CD14-positive monocyte (primary cell): ENCODE results near the gene AGBL5. TPM values are rescaled to one million over a fixed set of nuclear protein-coding genes. Genes with fewer than 3 reads are reported as not detected.

Experiments used
- DNase-seq, 3 donors: peaks; one replicate each; pipeline ENCODE4 v3.0.0-alpha.2; 2011 to 2022
- H2AFZ ChIP-seq: 2 replicates; pipeline ENCODE4 v1.6.0; 2012; ENCODE audit warnings: mild to moderate bottlenecking, low read depth, low read length, inconsistent platforms; ENCODE audit not compliant: insufficient read depth, poor library complexity, severe bottlenecking
- H3K27ac ChIP-seq, 2 donors: 1 replicate in 1 of 2; 2 replicates in 1 of 2; pipeline ENCODE4 v1.5.1; 2012 to 2013; ENCODE audit warnings: low read length in 2 of 2, control low read depth in 1 of 2, inconsistent platforms in 1 of 2, low read depth in 1 of 2, mild to moderate bottlenecking in 1 of 2
- H3K27me3 ChIP-seq, 2 donors: one replicate each; pipeline versions ENCODE4 v1.6.0 to v1.6.1; 2011 to 2013; ENCODE audit warnings: low read length in 2 of 2; ENCODE audit not compliant: control insufficient read depth in 2 of 2, insufficient read depth in 2 of 2
- H3K36me3 ChIP-seq, 2 donors: replicated peaks in 1 of 2; 1 replicate in 1 of 2; 2 replicates in 1 of 2; pipeline versions ENCODE4 v1.5.1 to v1.6.1; 2012 to 2013; ENCODE audit warnings: low read length in 2 of 2, control low read depth in 1 of 2, inconsistent platforms in 1 of 2, mild to moderate bottlenecking in 1 of 2; ENCODE audit not compliant: insufficient read depth in 2 of 2, control insufficient read depth in 1 of 2
- H3K4me1 ChIP-seq, 2 donors: 1 replicate in 1 of 2; 2 replicates in 1 of 2; pipeline versions ENCODE4 v1.5.1 to v1.6.1; 2012 to 2013; ENCODE audit warnings: low read length in 2 of 2, control low read depth in 1 of 2, inconsistent platforms in 1 of 2, mild to moderate bottlenecking in 1 of 2, moderate library complexity in 1 of 2; ENCODE audit not compliant: insufficient read depth in 2 of 2, control insufficient read depth in 1 of 2
- H3K4me2 ChIP-seq: replicated peaks from 2 replicates; pipeline ENCODE3; 2012; ENCODE audit warnings: low read length, moderate library complexity, mild to moderate bottlenecking; ENCODE audit not compliant: poor library complexity, severe bottlenecking; ENCODE audit errors: extremely low read depth
- H3K4me3 ChIP-seq, 3 experiments: fragments of 200-600 bp in 1 of 3; sonication (generic) in 1 of 3; replicated peaks in 1 of 3; 1 replicate in 2 of 3; 2 replicates in 1 of 3; pipeline ENCODE4 v1.5.1; 2011 to 2013; ENCODE audit warnings: low read length in 3 of 3, mild to moderate bottlenecking in 3 of 3, control low read depth in 2 of 3, low read depth in 2 of 3, inconsistent platforms in 1 of 3, moderate library complexity in 1 of 3
- H3K79me2 ChIP-seq: 2 replicates; pipeline ENCODE4 v1.6.0; 2012; ENCODE audit warnings: mild to moderate bottlenecking, control low read depth, inconsistent platforms, low read length, moderate library complexity; ENCODE audit not compliant: insufficient read depth
- H3K9ac ChIP-seq: 2 replicates; pipeline ENCODE4 v1.6.0; 2017; ENCODE audit warnings: low read length, mild to moderate bottlenecking; ENCODE audit not compliant: insufficient read depth, poor library complexity, severe bottlenecking
- H3K9me3 ChIP-seq, 2 donors: replicated peaks in 1 of 2; 1 replicate in 1 of 2; 2 replicates in 1 of 2; pipeline versions ENCODE4 v1.5.1 to v1.6.1; 2012 to 2013; ENCODE audit warnings: low read length in 2 of 2, control low read depth in 1 of 2; ENCODE audit not compliant: control insufficient read depth in 1 of 2, insufficient read depth in 1 of 2
- H4K20me1 ChIP-seq: 2 replicates; pipeline ENCODE4 v1.6.0; 2012; ENCODE audit warnings: mild to moderate bottlenecking, low read length, control low read depth, moderate library complexity; ENCODE audit not compliant: insufficient read depth
- H3K27ac Mint-ChIP-seq, 7 donors: one replicate each; pipeline ENCODE4 v1.8.0; 2020; ENCODE audit warnings: mild to moderate bottlenecking in 7 of 7, mixed read lengths in 7 of 7, moderate library complexity in 6 of 7, inconsistent platforms in 2 of 7
- H3K27me3 Mint-ChIP-seq, 3 donors: one replicate each; pipeline ENCODE4 v1.8.0; 2021 to 2022; ENCODE audit warnings: low read depth in 3 of 3, mild to moderate bottlenecking in 3 of 3, mixed read lengths in 3 of 3, moderate library complexity in 3 of 3, inconsistent platforms in 1 of 3
- H3K36me3 Mint-ChIP-seq, 2 donors: one replicate each; pipeline ENCODE4 v1.8.0; 2020; ENCODE audit warnings: mixed read lengths in 2 of 2, inconsistent platforms in 1 of 2, mild to moderate bottlenecking in 1 of 2
- H3K4me1 Mint-ChIP-seq: one replicate; pipeline ENCODE4 v1.8.0; 2020; ENCODE audit warnings: mild to moderate bottlenecking, mixed read lengths
- H3K4me3 Mint-ChIP-seq, 2 donors: one replicate each; pipeline ENCODE4 v1.8.0; 2020; ENCODE audit warnings: mild to moderate bottlenecking in 2 of 2, mixed read lengths in 2 of 2, moderate library complexity in 1 of 2
- H3K9me3 Mint-ChIP-seq, 7 donors: one replicate each; pipeline ENCODE4 v1.8.0; 2020 to 2022; ENCODE audit warnings: mixed read lengths in 7 of 7, mild to moderate bottlenecking in 6 of 7, moderate library complexity in 6 of 7, inconsistent platforms in 2 of 7
- WGBS: methylation state at CpG from one replicate; pipeline ENCODE4 v1.1.5; 2013; ENCODE audit warnings: missing lambda C conversion rate; ENCODE audit not compliant: insufficient coverage; 5-methylcytosine and 5-hydroxymethylcytosine counted together
- intact Hi-C, 2 donors: fragments of 100-400 bp; cut with micrococcal nuclease; formaldehyde crosslinking; loops; one replicate each; pipeline versions ENCODE4 v1.15.0 to v1.15.1; 2023
- polyA plus RNA-seq, 3 donors: library from polyadenylated mRNA; depleted of rRNA in 1 of 3; unstranded in 2 of 3; stranded (reverse) in 1 of 3; fragments of 300-500 nt in 2 of 3; fragments of >200 nt in 1 of 3; fragmentation: Illumina TruSeq in 2 of 3; gene quantifications; 1 replicate in 2 of 3; 2 replicates in 1 of 3; pipeline ENCODE4 v1.2.3, GENCODE V29; 2012 to 2021
- TF ChIP-seq, protein P1 (sequence below): fragments of 200-600 bp; IDR thresholded peaks from one replicate; pipeline ENCODE4 v1.8.0; 2022; ENCODE audit warnings: antibody characterized with exemption, mild to moderate bottlenecking

AGBL5 gene
- polyA plus RNA-seq, 3 donors, result 4.4 to 4.8 (median 4.6) TPM

DNA sequence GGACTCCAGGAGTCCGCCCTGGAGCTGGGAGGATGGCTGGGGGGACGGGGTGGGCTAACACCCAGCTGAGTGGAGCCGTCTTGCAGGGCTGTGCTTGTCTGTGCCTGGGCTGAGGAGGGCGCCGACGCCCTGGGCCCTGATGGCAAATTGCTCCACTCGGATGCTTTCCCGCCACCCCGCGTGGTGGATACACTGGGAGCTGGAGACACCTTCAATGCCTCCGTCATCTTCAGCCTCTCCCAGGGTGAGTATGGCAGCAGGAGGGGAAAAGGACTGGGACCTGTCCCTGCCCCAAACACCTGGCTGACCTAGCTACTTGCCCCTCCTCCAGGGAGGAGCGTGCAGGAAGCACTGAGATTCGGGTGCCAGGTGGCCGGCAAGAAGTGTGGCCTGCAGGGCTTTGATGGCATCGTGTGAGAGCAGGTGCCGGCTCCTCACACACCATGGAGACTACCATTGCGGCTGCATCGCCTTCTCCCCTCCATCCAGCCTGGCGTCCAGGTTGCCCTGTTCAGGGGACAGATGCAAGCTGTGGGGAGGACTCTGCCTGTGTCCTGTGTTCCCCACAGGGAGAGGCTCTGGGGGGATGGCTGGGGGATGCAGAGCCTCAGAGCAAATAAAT is 48.0 kb downstream of the AGBL5 start:
- Mint-ChIP-seq H3K27me3 (peaks cover 0 to 5% (median 1%) of the 10 kb centered on the region in 3 donors), H3K27ac (no peak overlapping the region), H3K36me3 (no peaks in the 10 kb centered on the region), H3K4me3 (no peak overlapping the region), H3K4me1 (peaks cover 21% of the 10 kb centered on the region), H3K9me3 (no peaks in the 10 kb centered on the region)
- TF ChIP-seq, protein P1, sequence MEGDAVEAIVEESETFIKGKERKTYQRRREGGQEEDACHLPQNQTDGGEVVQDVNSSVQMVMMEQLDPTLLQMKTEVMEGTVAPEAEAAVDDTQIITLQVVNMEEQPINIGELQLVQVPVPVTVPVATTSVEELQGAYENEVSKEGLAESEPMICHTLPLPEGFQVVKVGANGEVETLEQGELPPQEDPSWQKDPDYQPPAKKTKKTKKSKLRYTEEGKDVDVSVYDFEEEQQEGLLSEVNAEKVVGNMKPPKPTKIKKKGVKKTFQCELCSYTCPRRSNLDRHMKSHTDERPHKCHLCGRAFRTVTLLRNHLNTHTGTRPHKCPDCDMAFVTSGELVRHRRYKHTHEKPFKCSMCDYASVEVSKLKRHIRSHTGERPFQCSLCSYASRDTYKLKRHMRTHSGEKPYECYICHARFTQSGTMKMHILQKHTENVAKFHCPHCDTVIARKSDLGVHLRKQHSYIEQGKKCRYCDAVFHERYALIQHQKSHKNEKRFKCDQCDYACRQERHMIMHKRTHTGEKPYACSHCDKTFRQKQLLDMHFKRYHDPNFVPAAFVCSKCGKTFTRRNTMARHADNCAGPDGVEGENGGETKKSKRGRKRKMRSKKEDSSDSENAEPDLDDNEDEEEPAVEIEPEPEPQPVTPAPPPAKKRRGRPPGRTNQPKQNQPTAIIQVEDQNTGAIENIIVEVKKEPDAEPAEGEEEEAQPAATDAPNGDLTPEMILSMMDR, result no peak
- Histone ChIP-seq H3K36me3 (no peaks in the 10 kb centered on the region), H4K20me1 (no peaks in the 10 kb centered on the region), H3K4me1 (peaks cover 23 to 24% of the 10 kb centered on the region in 2 donors), H3K79me2 (no peaks in the 10 kb centered on the region), H3K4me2 (no peak overlapping the region), H3K9me3 (no peaks in the 10 kb centered on the region), H2AFZ (no peak overlapping the region), H3K27ac (no peak overlapping the region), H3K27me3 (no peaks in the 10 kb centered on the region), H3K4me3 (no peak overlapping the region), H3K9ac (no peak overlapping the region)
- intact Hi-C loops, result loop anchor here (2.0 to 5.0 kb wide), 5 partner anchors 33 to 203 kb away; partner anchors contain the start of genes PREB (in 2 of the 2), ATRAID (in 1 of the 2), SLC5A6 (in 1 of the 2) and TRIM54 (in 1 of the 2)
- 98% methylated on average over 7 of the region's 19 CpGs for WGBS
- DNase-seq, result no peak

DNA sequence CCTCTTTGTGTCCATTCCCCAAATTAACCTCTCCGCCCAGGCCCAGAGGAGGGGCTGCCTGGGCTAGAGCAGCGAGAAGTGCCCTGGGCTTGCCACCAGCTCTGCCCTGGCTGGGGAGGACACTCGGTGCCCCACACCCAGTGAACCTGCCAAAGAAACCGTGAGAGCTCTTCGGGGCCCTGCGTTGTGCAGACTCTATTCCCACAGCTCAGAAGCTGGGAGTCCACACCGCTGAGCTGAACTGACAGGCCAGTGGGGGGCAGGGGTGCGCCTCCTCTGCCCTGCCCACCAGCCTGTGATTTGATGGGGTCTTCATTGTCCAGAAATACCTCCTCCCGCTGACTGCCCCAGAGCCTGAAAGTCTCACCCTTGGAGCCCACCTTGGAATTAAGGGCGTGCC is 48.6 kb downstream of the AGBL5 start:
- H3K79me2 ChIP-seq, result no peaks in the 10 kb centered on the region
- H3K9me3 ChIP-seq, result no peaks in the 10 kb centered on the region
- no peaks in the 10 kb centered on the region for H3K36me3 ChIP-seq
- Mint-ChIP-seq H3K27me3 (peaks cover 0 to 5% (median 1%) of the 10 kb centered on the region in 3 donors), H3K9me3 (no peaks in the 10 kb centered on the region), H3K36me3 (no peaks in the 10 kb centered on the region), H3K4me1 (peaks cover 21% of the 10 kb centered on the region), H3K27ac (no peak overlapping the region), H3K4me3 (no peak overlapping the region)
- TF ChIP-seq, protein P1, result no peak
- no peak for DNase-seq
- no peak overlapping the region for H3K27ac ChIP-seq
- no peak overlapping the region for H2AFZ ChIP-seq
- no peaks in the 10 kb centered on the region for H4K20me1 ChIP-seq
- H3K27me3 ChIP-seq, result no peaks in the 10 kb centered on the region
- intact Hi-C loops, result loop anchor here in 1 of 2 donors (5.0 kb wide), 1 partner anchor 67 kb away; no protein-coding TSS in a partner anchor
- H3K4me2 ChIP-seq, result no peak overlapping the region
- H3K4me3 ChIP-seq, result no peak overlapping the region
- H3K9ac ChIP-seq, result no peak overlapping the region
- peaks cover 23 to 24% of the 10 kb centered on the region in 2 donors for H3K4me1 ChIP-seq
- 92% methylated on average over 9 of the region's 10 CpGs for WGBS
